GM19397 (cell line): Measurements from ENCODE around the gene PPP1CC.

Experiments
- ATAC-seq: cut with Tn5 transposase; IDR thresholded peaks from one replicate; pipeline ENCODE4 v1.9.1; 2021; ENCODE audit warnings: mild to moderate bottlenecking, moderate library complexity; ENCODE audit not compliant: unreplicated experiment

The PPP1CC gene

GRCh38 chr12:110689281-110690126 is 53.2 kb downstream of the PPP1CC start:
- ATAC-seq, result no peak

GRCh38 chr12:110688446-110689280 is 54.0 kb downstream of the PPP1CC start, which contains the start of gene HVCN1:
Gene HVCN1, minus strand, starts transcription at chr12:110689115. Its CDS starts 5,870 bp downstream, at chr12:110683245.
- ATAC-seq, result no peak

- ATAC-seq, result no peak
Observed at GRCh38 chr12:110687396-110688169, 55.1 kb downstream of the PPP1CC start.

GRCh38 chr12:110686294-110686903 is 56.3 kb downstream of the PPP1CC start:
- no peak for ATAC-seq

- ATAC-seq, result no peak
Observed at GRCh38 chr12:110684312-110684836, 58.3 kb downstream of the PPP1CC start.

GRCh38 chr12:110683888-110684287 is 58.8 kb downstream of the PPP1CC start:
- ATAC-seq, result no peak

GRCh38 chr12:110680032-110680431 is 62.7 kb downstream of the PPP1CC start:
- ATAC-seq, result no peak

- ATAC-seq, result no peak
Observed at GRCh38 chr12:110679201-110679600, 63.5 kb downstream of the PPP1CC start.

- ATAC-seq, result no peak
Observed at GRCh38 chr12:110677982-110678381, 64.7 kb downstream of the PPP1CC start.

GRCh38 chr12:110677206-110677911 is 65.3 kb downstream of the PPP1CC start:
- peak; percentile 71 for ATAC-seq

- ATAC-seq, result no peak
Observed at GRCh38 chr12:110676171-110676570, 66.5 kb downstream of the PPP1CC start.

- no peak for ATAC-seq
Observed at GRCh38 chr12:110670161-110670701, 72.5 kb downstream of the PPP1CC start.
